ENCODE measurements around the gene MSH3. TPM values are rescaled to one million over a fixed set of nuclear protein-coding genes. Genes with fewer than 3 reads are reported as not detected.
"Not testable (repeated sequence)": the region's sequence is repeated elsewhere in the genome, so short reads cannot be mapped to it uniquely, and the experiment has no call there.

MSH3 gene
- total RNA-seq, 1 donor = 15.8 TPM

GRCh38 chr5:80799041-80799440, 144.6 kb downstream of the MSH3 start:
- H3K4me1 ChIP-seq (ENCODE audit: insufficient read depth, low read length) = no peaks in the 10 kb centered on the region
- no peaks in the 10 kb centered on the region for H3K27me3 ChIP-seq (ENCODE audit: insufficient read depth, low read length)
- no peak overlapping the region for H3K4me3 ChIP-seq (ENCODE audit: low read length)
- no peaks in the 10 kb centered on the region for H3K9me3 ChIP-seq (ENCODE audit: low read depth, low read length)

- no peak overlapping the region for H3K4me3 ChIP-seq (ENCODE audit: low read length)
Observed at GRCh38 chr5:80799573-80799972, 145.1 kb downstream of the MSH3 start.

GRCh38 chr5:80804332-80804731, 149.9 kb downstream of the MSH3 start:
- Histone ChIP-seq H3K4me1 (ENCODE audit: insufficient read depth, low read length) (no peaks in the 10 kb centered on the region), H3K4me3 (ENCODE audit: low read length) (no peak overlapping the region), H3K9me3 (ENCODE audit: low read depth, low read length) (no peaks in the 10 kb centered on the region), H3K27me3 (ENCODE audit: insufficient read depth, low read length) (no peaks in the 10 kb centered on the region)

More at GRCh38 chr5:80799573-80799972, 145.1 kb downstream of the MSH3 start:
- Histone ChIP-seq H3K4me1 (ENCODE audit: insufficient read depth, low read length) (no peaks in the 10 kb centered on the region), H3K27me3 (ENCODE audit: insufficient read depth, low read length) (no peaks in the 10 kb centered on the region), H3K9me3 (ENCODE audit: low read depth, low read length) (no peaks in the 10 kb centered on the region)

GRCh38 chr5:80805038-80805437, 150.6 kb downstream of the MSH3 start:
- Histone ChIP-seq H3K27me3 (ENCODE audit: insufficient read depth, low read length) (no peaks in the 10 kb centered on the region), H3K9me3 (ENCODE audit: low read depth, low read length) (no peaks in the 10 kb centered on the region), H3K4me1 (ENCODE audit: insufficient read depth, low read length) (no peaks in the 10 kb centered on the region), H3K4me3 (ENCODE audit: low read length) (no peak overlapping the region)

GRCh38 chr5:80806929-80807328, 152.5 kb downstream of the MSH3 start:
- no peak overlapping the region for H3K4me3 ChIP-seq (ENCODE audit: low read length)
- no peaks in the 10 kb centered on the region for H3K4me1 ChIP-seq (ENCODE audit: insufficient read depth, low read length)
- H3K9me3 ChIP-seq (ENCODE audit: low read depth, low read length) = no peaks in the 10 kb centered on the region

GRCh38 chr5:80809451-80809850, 155.0 kb downstream of the MSH3 start:
- no peak overlapping the region for H3K4me3 ChIP-seq (ENCODE audit: low read length)
- no peaks in the 10 kb centered on the region for H3K9me3 ChIP-seq (ENCODE audit: low read depth, low read length)
- H3K27me3 ChIP-seq (ENCODE audit: insufficient read depth, low read length) = no peaks in the 10 kb centered on the region
- H3K4me1 ChIP-seq (ENCODE audit: insufficient read depth, low read length) = no peaks in the 10 kb centered on the region

More at GRCh38 chr5:80806929-80807328, 152.5 kb downstream of the MSH3 start:
- H3K27me3 ChIP-seq (ENCODE audit: insufficient read depth, low read length) = no peaks in the 10 kb centered on the region

- no peaks in the 10 kb centered on the region for H3K9me3 ChIP-seq (ENCODE audit: low read depth, low read length)
- H3K4me3 ChIP-seq (ENCODE audit: low read length) = no peak overlapping the region
- no peaks in the 10 kb centered on the region for H3K4me1 ChIP-seq (ENCODE audit: insufficient read depth, low read length)
- no peaks in the 10 kb centered on the region for H3K27me3 ChIP-seq (ENCODE audit: insufficient read depth, low read length)
Observed at GRCh38 chr5:80810425-80810824, 156.0 kb downstream of the MSH3 start.

GRCh38 chr5:80816590-80816989, 162.1 kb downstream of the MSH3 start:
- Histone ChIP-seq H3K4me3 (ENCODE audit: low read length) (no peak overlapping the region), H3K27me3 (ENCODE audit: insufficient read depth, low read length) (no peaks in the 10 kb centered on the region), H3K9me3 (ENCODE audit: low read depth, low read length) (no peaks in the 10 kb centered on the region), H3K4me1 (ENCODE audit: insufficient read depth, low read length) (no peaks in the 10 kb centered on the region)

- Histone ChIP-seq H3K4me3 (ENCODE audit: low read length) (no peak overlapping the region), H3K9me3 (ENCODE audit: low read depth, low read length) (no peaks in the 10 kb centered on the region), H3K27me3 (ENCODE audit: insufficient read depth, low read length) (no peaks in the 10 kb centered on the region), H3K4me1 (ENCODE audit: insufficient read depth, low read length) (no peaks in the 10 kb centered on the region)
Observed at GRCh38 chr5:80820685-80821084, 166.2 kb downstream of the MSH3 start.

GRCh38 chr5:80822640-80823039, 168.2 kb downstream of the MSH3 start:
- Histone ChIP-seq H3K9me3 (ENCODE audit: low read depth, low read length) (no peaks in the 10 kb centered on the region), H3K4me1 (ENCODE audit: insufficient read depth, low read length) (no peaks in the 10 kb centered on the region), H3K27me3 (ENCODE audit: insufficient read depth, low read length) (no peaks in the 10 kb centered on the region)

GRCh38 chr5:80824159-80824558, 169.7 kb downstream of the MSH3 start:
- not testable (repeated sequence) for H3K4me3 ChIP-seq (ENCODE audit: low read length); H3K27me3 ChIP-seq (ENCODE audit: insufficient read depth, low read length); H3K4me1 ChIP-seq (ENCODE audit: insufficient read depth, low read length)
- peaks cover 13% of the 10 kb centered on the region for H3K9me3 ChIP-seq (ENCODE audit: low read depth, low read length)

More at GRCh38 chr5:80822640-80823039, 168.2 kb downstream of the MSH3 start:
- no peak overlapping the region for H3K4me3 ChIP-seq (ENCODE audit: low read length)

GRCh38 chr5:80825786-80826460, 171.5 kb downstream of the MSH3 start:
- H3K27me3 ChIP-seq (ENCODE audit: insufficient read depth, low read length) = no peaks in the 10 kb centered on the region
- H3K4me3 ChIP-seq (ENCODE audit: low read length) = no peak overlapping the region
- H3K9me3 ChIP-seq (ENCODE audit: low read depth, low read length) = peaks cover 19% of the 10 kb centered on the region
- H3K4me1 ChIP-seq (ENCODE audit: insufficient read depth, low read length) = no peaks in the 10 kb centered on the region

- Histone ChIP-seq H3K27me3 (ENCODE audit: insufficient read depth, low read length) (no peaks in the 10 kb centered on the region), H3K4me3 (ENCODE audit: low read length) (no peak overlapping the region), H3K9me3 (ENCODE audit: low read depth, low read length) (peaks cover under 1% of the 10 kb centered on the region), H3K4me1 (ENCODE audit: insufficient read depth, low read length) (no peaks in the 10 kb centered on the region)
Observed at GRCh38 chr5:80834710-80835109, 180.3 kb downstream of the MSH3 start.

- no peak overlapping the region for H3K4me3 ChIP-seq (ENCODE audit: low read length)
- no peaks in the 10 kb centered on the region for H3K4me1 ChIP-seq (ENCODE audit: insufficient read depth, low read length)
- H3K9me3 ChIP-seq (ENCODE audit: low read depth, low read length) = no peaks in the 10 kb centered on the region
- H3K27me3 ChIP-seq (ENCODE audit: insufficient read depth, low read length) = no peaks in the 10 kb centered on the region
Observed at GRCh38 chr5:80835128-80835527, 180.7 kb downstream of the MSH3 start.

GRCh38 chr5:80837679-80838078, 183.2 kb downstream of the MSH3 start:
- Histone ChIP-seq H3K9me3 (ENCODE audit: low read depth, low read length) (no peaks in the 10 kb centered on the region), H3K4me3 (ENCODE audit: low read length) (no peak overlapping the region), H3K27me3 (ENCODE audit: insufficient read depth, low read length) (no peaks in the 10 kb centered on the region), H3K4me1 (ENCODE audit: insufficient read depth, low read length) (no peaks in the 10 kb centered on the region)

GRCh38 chr5:80841026-80841797, 186.8 kb downstream of the MSH3 start:
- not testable (repeated sequence) for H3K4me1 ChIP-seq (ENCODE audit: insufficient read depth, low read length)

More at GRCh38 chr5:80841026-80841797, 186.8 kb downstream of the MSH3 start:
- not testable (repeated sequence) for H3K27me3 ChIP-seq (ENCODE audit: insufficient read depth, low read length); H3K4me3 ChIP-seq (ENCODE audit: low read length); H3K9me3 ChIP-seq (ENCODE audit: low read depth, low read length)

Data from mononuclear cell (primary cell).